Measurements from ENCODE around the gene AUTS2. TPM values are rescaled to one million over a fixed set of nuclear protein-coding genes. Genes with fewer than 3 reads are reported as not detected.

AUTS2 gene
- total RNA-seq, 1 experiment from 2014 or later, result 256 TPM

- no peak for DNase-seq
- Histone ChIP-seq H2BK5ac (ENCODE audit: insufficient read length, low read length) (no peak overlapping the region), H2AK5ac (ENCODE audit: insufficient read length, low read length) (no peak overlapping the region), H3K9ac (ENCODE audit: extremely low read depth, insufficient read length, low read length) (no peak overlapping the region), H2AFZ (ENCODE audit: low read length) (no peak overlapping the region), H3K18ac (ENCODE audit: insufficient read length, low read depth, low read length) (no peak overlapping the region), H3K79me2 (ENCODE audit: insufficient read depth, low read length) (no peaks in the 10 kb centered on the region), H3K27me3 (ENCODE audit: insufficient read depth, low read length) (no peaks in the 10 kb centered on the region; the same call in 1 of the 2 replicates), H3K4me2 (ENCODE audit: insufficient read depth, insufficient read length, low read length) (no peak overlapping the region), H3K14ac (ENCODE audit: insufficient read depth, low read length) (no peak overlapping the region; the same call in 1 of the 2 replicates), H3K23ac (ENCODE audit: insufficient read length, low read depth, low read length) (no peak overlapping the region), H4K91ac (ENCODE audit: insufficient read length, low read depth, low read length) (no peak overlapping the region), H4K20me1 (ENCODE audit: control insufficient read depth, insufficient read depth, insufficient read length) (no peaks in the 10 kb centered on the region), H2BK120ac (ENCODE audit: low read depth, low read length, poor library complexity, severe bottlenecking) (no peak overlapping the region), H3K4me1 (ENCODE audit: insufficient read depth, low read length) (no peaks in the 10 kb centered on the region; the same call in 1 of the 2 replicates), H3K27ac (ENCODE audit: insufficient read length, low read depth, low read length) (no peak overlapping the region), H4K5ac (ENCODE audit: insufficient read length, low read depth, low read length) (no peak overlapping the region), H3K9me3 (ENCODE audit: control insufficient read depth, low read depth, low read length) (no peaks in the 10 kb centered on the region), H2BK15ac (ENCODE audit: low read depth, low read length) (no peak overlapping the region), H2BK20ac (ENCODE audit: low read depth, low read length, poor library complexity, severe bottlenecking) (no peak overlapping the region), H3K4ac (ENCODE audit: low read depth, low read length) (no peak overlapping the region), H4K8ac (replicated peaks; ENCODE audit: insufficient read length, low read depth, low read length) (no peak overlapping the region), H3K23me2 (ENCODE audit: insufficient read length, low read depth, low read length, poor library complexity, severe bottlenecking) (no peaks in the 10 kb centered on the region), H3K79me1 (ENCODE audit: insufficient read depth, low read depth, low read length, poor library complexity, severe bottlenecking) (no peaks in the 10 kb centered on the region), H2BK12ac (ENCODE audit: insufficient read length, low read depth, low read length) (no peak overlapping the region), H3T11ph (ENCODE audit: low read length) (no peak overlapping the region), H3K56ac (ENCODE audit: insufficient read length, low read depth, low read length) (no peak overlapping the region)
- no peak overlapping the region for H3K4me3 Mint-ChIP-seq
- peaks cover 38 to 40% of the 10 kb centered on the region in 2 experiments for H3K4me1 Mint-ChIP-seq
- no CpG with 5 or more reads among the region's 7 CpGs for WGBS (ENCODE audit: extremely low coverage, insufficient read length, low lambda C conversion rate)
- peaks cover 69% of the 10 kb centered on the region for H3K27me3 Mint-ChIP-seq (ENCODE audit: low read depth)
- TF ChIP-seq CTCF (conservative IDR thresholded peaks at IDR 0.05), result no peak
- H3K9me3 Mint-ChIP-seq, result peaks cover 0 to 5% of the 10 kb centered on the region in 2 experiments; a peak in 3 of 5 replicates
- peaks cover 0 to 6% (median 3%) of the 10 kb centered on the region in 3 experiments; a peak in 5 of 7 replicates for H3K36me3 Mint-ChIP-seq (ENCODE audit: insufficient read depth in 1 of 3, low read depth in 3 of 3)
- H3K27ac Mint-ChIP-seq, result peak overlapping the region in 1 of 3 experiments; percentile 40; a peak in 1 of 7 replicates
Observed at GRCh38 chr7:70630440-70630817, 1032.2 kb downstream of the AUTS2 start.

Measured in H9 (cell line).